HFF-Myc (cell line): ENCODE data around the gene FOXF1.
A peak's percentile ranks its signal among the peaks of the same experiment; 100 is the strongest.

Experiments used
- DNase-seq: peaks from one replicate; pipeline ENCODE4 v3.0.0-alpha.2; 2011; ENCODE audit warnings: low read depth; ENCODE audit errors: extremely low read depth
- H3K4me3 ChIP-seq: replicated peaks from 2 replicates; pipeline ENCODE4 v1.5.1; 2011; ENCODE audit warnings: low read depth, mild to moderate bottlenecking, control low read depth, low read length
- CTCF ChIP-seq: IDR thresholded peaks from 2 replicates; pipeline ENCODE4 v1.5.1; 2012; ENCODE audit warnings: mild to moderate bottlenecking, low read depth, low read length, control low read depth; ENCODE audit errors: missing control alignments

FOXF1 gene

DNA sequence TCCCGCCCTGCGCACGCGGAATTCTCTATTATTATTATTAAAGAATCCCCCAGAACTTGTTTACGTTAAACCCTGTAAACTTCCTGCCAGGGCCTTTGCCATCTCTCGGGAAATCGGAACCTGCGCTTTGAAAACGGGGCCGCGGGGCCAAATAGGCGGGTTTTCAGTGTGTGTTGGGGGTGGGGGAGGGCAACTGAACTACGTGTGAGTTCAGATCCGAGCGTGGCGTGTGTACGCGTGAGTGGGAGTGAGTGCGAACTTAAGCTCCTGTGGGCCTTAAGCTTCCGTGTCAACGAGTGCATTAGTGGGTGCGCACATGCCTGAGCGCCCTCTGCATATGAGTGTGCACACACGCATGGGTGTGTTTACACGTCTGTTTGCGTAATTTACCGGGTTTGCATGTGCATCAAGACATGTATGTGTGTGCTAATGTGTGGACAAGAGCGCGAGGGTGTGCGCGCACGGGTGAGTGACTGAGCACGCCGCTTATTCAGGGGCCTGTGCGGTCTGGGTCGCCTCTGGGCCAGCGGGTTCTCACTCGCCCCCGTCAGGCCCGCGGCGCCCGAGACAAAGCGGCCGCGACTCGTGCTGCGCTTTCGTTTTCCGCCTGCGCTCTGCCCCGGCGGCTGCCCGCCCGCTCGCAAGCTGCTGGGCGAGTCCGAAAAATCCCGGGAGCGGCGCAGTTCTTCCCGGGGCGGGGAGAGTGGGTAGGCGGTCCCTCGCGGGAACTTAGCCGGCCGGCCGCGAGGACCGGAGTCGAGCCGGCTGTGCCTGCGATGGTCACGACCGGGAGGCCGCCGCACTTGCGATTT, 1.2 kb upstream of the FOXF1 start:
- TF ChIP-seq CTCF, result no peak
- peak overlapping the region; percentile 78 for H3K4me3 ChIP-seq
- DNase-seq, result no peak

DNA sequence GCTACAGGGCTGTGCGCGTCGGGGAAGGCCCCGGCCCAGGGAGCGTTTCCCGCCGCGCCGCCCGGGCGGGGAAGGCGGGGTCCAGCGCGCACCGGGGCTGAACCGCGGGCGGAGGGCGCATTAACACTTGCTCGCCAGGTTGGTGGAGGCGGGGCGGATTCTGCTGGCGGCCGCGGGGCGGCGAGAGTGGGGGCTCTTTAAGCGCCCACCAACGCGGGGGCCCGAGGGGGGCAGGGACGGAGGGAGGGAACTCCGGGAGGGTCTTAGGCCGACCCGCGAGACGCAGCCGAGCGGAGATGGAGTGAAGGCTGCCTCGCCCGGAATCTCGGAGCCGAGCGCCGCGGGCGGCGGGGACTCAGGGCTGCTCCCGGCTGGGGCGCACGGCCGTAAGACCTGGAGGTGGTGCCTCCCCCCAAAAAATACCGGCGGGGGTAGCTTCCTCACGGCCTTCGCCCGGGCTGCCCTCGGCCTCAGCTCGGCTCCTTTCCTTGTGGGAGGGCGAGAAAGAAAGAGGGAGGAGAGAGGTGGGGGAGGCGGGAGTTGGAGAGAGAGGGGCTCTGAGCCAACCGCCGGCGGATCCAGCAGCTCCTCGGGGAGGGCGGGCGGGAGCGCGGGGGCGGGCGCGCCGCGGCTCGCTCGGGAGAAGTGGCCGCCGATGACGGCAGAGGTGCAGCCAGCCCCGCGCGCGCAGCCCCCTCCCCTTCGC, 415 bp upstream of the FOXF1 start:
- peak overlapping the region; percentile 78 for H3K4me3 ChIP-seq
- DNase-seq, result peak; percentile 65
- no peak for TF ChIP-seq CTCF

- no peak for TF ChIP-seq CTCF
- DNase-seq, result no peak
- peak overlapping the region; percentile 78 for H3K4me3 ChIP-seq
Observed at GRCh38 chr16:86511317-86512161, 1.2 kb downstream of the FOXF1 start.

DNA sequence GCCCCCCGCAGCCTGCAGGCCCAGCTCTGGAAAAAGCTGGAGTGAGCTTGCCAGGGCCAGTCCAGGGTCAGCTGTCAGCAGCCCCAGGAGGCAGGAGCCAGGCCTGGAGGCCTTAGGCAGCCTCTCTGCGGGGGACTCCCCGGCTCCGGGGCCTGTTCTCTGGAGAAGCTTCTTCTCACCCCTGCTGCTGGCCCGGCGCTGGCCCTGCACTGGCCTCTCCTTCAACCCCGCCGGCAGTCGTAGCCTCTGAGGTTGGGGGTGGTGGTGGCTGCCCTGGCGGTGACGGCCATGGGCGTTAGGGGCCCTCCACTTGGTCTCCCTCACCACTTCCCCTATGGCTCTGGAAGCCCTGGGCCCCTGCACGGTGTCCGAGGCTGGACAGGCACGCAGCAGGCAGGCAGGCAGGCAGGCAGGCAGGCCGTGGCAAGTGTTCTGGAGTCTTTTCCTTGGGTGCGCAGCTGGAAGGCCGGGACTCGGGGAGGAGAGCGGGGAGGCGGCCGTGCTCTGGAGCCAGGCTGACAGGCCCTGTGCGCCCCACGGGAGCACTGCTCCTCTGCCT, 2.1 kb downstream of the FOXF1 start:
- DNase-seq, result no peak
- TF ChIP-seq CTCF, result no peak
- peak overlapping the region; percentile 78 for H3K4me3 ChIP-seq

DNA sequence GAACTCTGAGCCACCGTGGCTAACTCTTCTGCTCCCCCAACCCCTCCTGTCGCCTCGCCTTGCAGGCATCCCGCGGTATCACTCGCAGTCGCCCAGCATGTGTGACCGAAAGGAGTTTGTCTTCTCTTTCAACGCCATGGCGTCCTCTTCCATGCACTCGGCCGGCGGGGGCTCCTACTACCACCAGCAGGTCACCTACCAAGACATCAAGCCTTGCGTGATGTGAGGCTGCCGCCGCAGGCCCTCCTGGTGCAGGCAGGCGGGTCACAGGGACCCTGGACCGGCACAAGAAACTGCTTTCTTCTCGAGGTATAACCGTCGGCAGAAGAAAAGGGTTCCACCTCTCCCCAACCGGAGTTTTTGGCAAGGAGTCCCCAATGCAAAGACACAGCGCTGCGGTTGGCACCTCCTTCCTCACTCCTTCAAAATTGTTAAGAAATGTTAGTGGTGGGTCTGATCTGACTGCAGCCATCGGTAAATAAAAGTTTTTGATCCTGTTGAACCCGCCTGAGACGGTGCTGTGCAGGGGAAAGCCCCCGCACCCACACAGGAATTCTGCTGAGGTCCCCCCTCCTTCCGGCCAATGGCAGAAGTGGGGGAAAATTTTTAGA, 2.6 kb downstream of the FOXF1 start:
- TF ChIP-seq CTCF, result no peak
- DNase-seq, result no peak
- H3K4me3 ChIP-seq, result peak overlapping the region; percentile 78
